ENCODE measurements around the gene SCN9A. TPM values are rescaled to one million over a fixed set of nuclear protein-coding genes. Genes with fewer than 3 reads are reported as not detected.
"Not testable (repeated sequence)": the region's sequence is repeated elsewhere in the genome, so short reads cannot be mapped to it uniquely, and the experiment has no call there.

The SCN9A gene
- total RNA-seq, 1 donor from 2014 or later, result 1.4 TPM

GRCh38 chr2:166413255-166413654 lies 37.5 kb upstream of the SCN9A start:
- H3K36me3 ChIP-seq, result no peaks in the 10 kb centered on the region
- no peaks in the 10 kb centered on the region for H3K27me3 ChIP-seq (ENCODE audit: low read depth)
- H3K4me1 ChIP-seq, result peaks cover 4% of the 10 kb centered on the region
- intact Hi-C loops (cut with micrococcal nuclease), result no loop called here
- H3K9me3 ChIP-seq (replicated peaks), result peaks cover 3% of the 10 kb centered on the region
- H3K27ac ChIP-seq (replicated peaks), result no peak overlapping the region
- no peak for TF ChIP-seq CTCF (IDR thresholded peaks at IDR 0.05; ENCODE audit: borderline replicate concordance)
- H3K4me3 ChIP-seq, result no peak overlapping the region
- DNase-seq, result no peak

- intact Hi-C loops (cut with micrococcal nuclease), result no loop called here
- no peak overlapping the region for H3K4me3 ChIP-seq
- H3K36me3 ChIP-seq, result no peaks in the 10 kb centered on the region
- H3K9me3 ChIP-seq (replicated peaks), result peaks cover 3% of the 10 kb centered on the region
- no peak for DNase-seq
- peaks cover 4% of the 10 kb centered on the region for H3K4me1 ChIP-seq
- TF ChIP-seq CTCF (IDR thresholded peaks at IDR 0.05; ENCODE audit: borderline replicate concordance), result no peak
- no peaks in the 10 kb centered on the region for H3K27me3 ChIP-seq (ENCODE audit: low read depth)
- no peak overlapping the region for H3K27ac ChIP-seq (replicated peaks)
Measured at GRCh38 chr2:166411473-166412230, 35.9 kb upstream of the SCN9A start.

GRCh38 chr2:166410828-166411472 lies 35.2 kb upstream of the SCN9A start:
- Histone ChIP-seq H3K27ac (replicated peaks) (no peak overlapping the region), H3K27me3 (ENCODE audit: low read depth) (no peaks in the 10 kb centered on the region), H3K4me3 (no peak overlapping the region), H3K4me1 (peaks cover 4% of the 10 kb centered on the region), H3K9me3 (replicated peaks) (peaks cover under 1% of the 10 kb centered on the region), H3K36me3 (no peaks in the 10 kb centered on the region)
- DNase-seq, result no peak
- intact Hi-C loops (cut with micrococcal nuclease), result no loop called here
- TF ChIP-seq CTCF (IDR thresholded peaks at IDR 0.05; ENCODE audit: borderline replicate concordance), result no peak

GRCh38 chr2:166407746-166408145 lies 32.0 kb upstream of the SCN9A start:
- H3K9me3 ChIP-seq (replicated peaks); H3K36me3 ChIP-seq; H3K4me1 ChIP-seq; H3K27me3 ChIP-seq (ENCODE audit: low read depth); H3K4me3 ChIP-seq; H3K27ac ChIP-seq (replicated peaks); DNase-seq; intact Hi-C loops (cut with micrococcal nuclease): not testable (repeated sequence)

- no peak for TF ChIP-seq CTCF (IDR thresholded peaks at IDR 0.05; ENCODE audit: borderline replicate concordance)
Measured at GRCh38 chr2:166406374-166406773, 30.6 kb upstream of the SCN9A start.

GRCh38 chr2:166405569-166405926 lies 29.8 kb upstream of the SCN9A start:
- H3K27me3 ChIP-seq (ENCODE audit: low read depth), result no peaks in the 10 kb centered on the region
- intact Hi-C loops (cut with micrococcal nuclease), result no loop called here
- no peaks in the 10 kb centered on the region for H3K9me3 ChIP-seq (replicated peaks)
- no peak overlapping the region for H3K4me3 ChIP-seq
- no peaks in the 10 kb centered on the region for H3K4me1 ChIP-seq
- no peak for DNase-seq
- no peak overlapping the region for H3K27ac ChIP-seq (replicated peaks)
- no peak for TF ChIP-seq CTCF (IDR thresholded peaks at IDR 0.05; ENCODE audit: borderline replicate concordance)
- H3K36me3 ChIP-seq, result no peaks in the 10 kb centered on the region

More at GRCh38 chr2:166406374-166406773, 30.6 kb upstream of the SCN9A start:
- Histone ChIP-seq H3K4me1 (peaks cover 4% of the 10 kb centered on the region), H3K4me3 (no peak overlapping the region), H3K9me3 (replicated peaks) (no peaks in the 10 kb centered on the region), H3K27ac (replicated peaks) (no peak overlapping the region), H3K36me3 (no peaks in the 10 kb centered on the region), H3K27me3 (ENCODE audit: low read depth) (no peaks in the 10 kb centered on the region)
- DNase-seq, result no peak
- intact Hi-C loops (cut with micrococcal nuclease), result no loop called here

Measured in left ventricle myocardium inferior (tissue), 1 donor.